ENCODE results near the gene SOAT1. TPM values are rescaled to one million over a fixed set of nuclear protein-coding genes. Genes with fewer than 3 reads are reported as not detected.
"Not testable (repeated sequence)": the region's sequence is repeated elsewhere in the genome, so short reads cannot be mapped to it uniquely, and the experiment has no call there.

The SOAT1 gene
- total RNA-seq, 1 donor, result 67.5 TPM

- no peak for DNase-seq (ENCODE audit: low read depth)
- TF ChIP-seq CTCF (IDR thresholded peaks at IDR 0.05; ENCODE audit: insufficient read depth, low read length), result no peak
- no peak overlapping the region for H3K4me3 ChIP-seq (ENCODE audit: low read depth, low read length)
Observed at GRCh38 chr1:179385510-179385909, 91.9 kb downstream of the SOAT1 start.

- no peak for TF ChIP-seq CTCF (IDR thresholded peaks at IDR 0.05; ENCODE audit: insufficient read depth, low read length)
- no peak for DNase-seq (ENCODE audit: low read depth)
- no peak overlapping the region for H3K4me3 ChIP-seq (ENCODE audit: low read depth, low read length)
Observed at GRCh38 chr1:179393721-179394120, 100.1 kb downstream of the SOAT1 start.

- not testable (repeated sequence) for DNase-seq (ENCODE audit: low read depth)
Observed at GRCh38 chr1:179399399-179399798, 105.8 kb downstream of the SOAT1 start.

More at GRCh38 chr1:179399399-179399798, 105.8 kb downstream of the SOAT1 start:
- H3K4me3 ChIP-seq (ENCODE audit: low read depth, low read length), result not testable (repeated sequence)

Small RNAs within 50 kb of the gene (small RNA-seq; reads per million reads assigned to genes)
- gene AL512326.2, result not detected

Other genes with a start within 250 kb of the SOAT1 start
- gene TOR3A, start 211.7 kb upstream of the SOAT1 start, total RNA-seq (ENCODE audit: low replicate concordance), result 32.5 and 92.2 TPM in 2 replicates
- 29.0 and 67.2 TPM in 2 replicates for gene ABL2, start 64.1 kb upstream of the SOAT1 start, total RNA-seq (ENCODE audit: low replicate concordance)
- gene AXDND1, start 72.2 kb downstream of the SOAT1 start, total RNA-seq (ENCODE audit: low replicate concordance), result 0.25 and 0.36 TPM in 2 replicates